Measurements from ENCODE around the gene DBP.

GRCh38 chr19:48596237-48596636 lies 40.9 kb downstream of the DBP start:
- no peak for TF ChIP-seq CTCF (IDR thresholded peaks at IDR 0.05)
- no peak for TF ChIP-seq POLR2A (IDR thresholded peaks at IDR 0.05)
